Kidney tubule cell (primary cell): ENCODE measurements around the gene SLPI.

Source experiments
- DNase-seq: peaks from one replicate; pipeline ENCODE4 v3.0.0-alpha.2; 2018; ENCODE audit warnings: low spot score

The SLPI gene

DNA sequence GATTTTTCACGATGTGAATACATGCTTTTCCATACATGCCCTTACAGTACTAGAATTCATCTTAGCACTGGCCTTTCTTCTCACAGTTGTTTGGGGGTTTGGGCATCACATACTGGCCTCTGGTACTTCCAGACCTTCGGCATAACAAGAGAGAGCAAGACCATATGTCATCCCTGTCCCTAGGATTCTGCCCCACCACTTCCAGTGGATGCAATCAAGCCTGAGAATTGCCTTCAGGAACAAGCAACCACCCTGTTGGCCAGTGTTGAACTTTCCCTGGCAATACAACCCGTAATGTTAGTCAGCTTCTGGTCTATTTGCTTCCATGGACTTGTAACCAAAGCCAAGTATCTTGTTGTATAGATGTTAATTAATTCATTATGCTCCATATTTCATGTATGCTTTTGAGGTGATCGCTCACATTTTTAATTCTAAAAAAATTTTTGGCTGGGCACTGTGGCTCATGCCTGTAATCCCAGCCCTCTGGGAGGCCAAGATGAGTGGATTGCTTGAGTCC is 15.4 kb upstream of the SLPI start:
- no peak for DNase-seq

DNA sequence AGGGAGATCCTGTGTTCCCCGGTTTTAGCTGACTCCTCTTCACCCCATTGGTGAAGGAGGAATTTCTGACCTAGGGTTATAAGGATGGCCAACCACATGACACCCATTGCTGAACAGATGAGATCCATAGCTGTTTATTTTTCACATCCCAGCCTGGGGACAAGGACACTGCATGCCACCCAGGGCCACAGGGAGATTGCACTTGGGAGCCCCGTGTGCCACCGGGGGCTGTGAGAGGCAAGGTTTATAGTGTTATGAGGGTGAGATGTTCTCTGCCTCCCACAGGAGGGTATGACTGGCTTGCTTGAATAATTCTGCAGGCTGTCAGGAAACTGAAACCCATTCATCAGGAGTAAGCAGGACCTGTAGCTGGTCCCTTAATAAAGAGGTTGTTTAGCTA is 14.7 kb upstream of the SLPI start:
- no peak for DNase-seq

DNA sequence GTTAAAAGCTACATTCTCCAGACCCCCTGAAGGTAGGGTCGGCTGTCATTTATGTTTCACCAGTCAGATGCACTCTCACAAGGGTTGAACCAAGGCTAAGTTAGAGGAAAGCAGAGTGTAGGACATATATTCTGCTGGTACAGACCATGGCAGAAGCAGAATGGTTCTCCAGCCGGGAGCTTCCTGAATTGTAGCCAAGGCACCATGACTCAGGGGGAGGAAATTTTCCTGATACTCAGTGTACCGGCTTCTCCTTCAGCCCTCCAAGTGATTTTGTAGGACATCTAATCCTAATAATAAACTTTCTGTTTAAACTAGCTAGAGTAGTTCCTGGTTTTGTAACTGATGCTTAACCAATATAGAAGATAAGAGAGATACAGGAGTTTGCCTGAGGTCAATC is 14.2 kb upstream of the SLPI start:
- DNase-seq, result peak; percentile 29

DNA sequence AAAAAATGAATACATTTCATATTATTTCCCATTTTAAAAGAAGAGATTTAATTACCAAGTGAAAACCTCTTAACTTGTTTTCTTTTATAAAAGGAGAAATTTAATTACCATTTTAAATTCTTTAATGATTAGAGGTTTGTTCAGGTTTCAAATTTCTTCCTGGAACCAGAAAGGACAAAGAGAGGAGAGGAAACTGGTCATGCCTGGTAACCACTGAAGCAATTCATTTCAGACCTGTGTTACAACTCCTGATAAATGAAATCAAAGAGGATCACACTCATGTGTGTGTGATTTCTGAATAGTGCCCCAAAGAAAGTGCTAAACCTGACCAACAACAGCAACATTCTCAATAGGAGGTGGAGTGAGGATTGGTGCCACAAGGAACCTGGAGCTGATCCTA is 12.6 kb upstream of the SLPI start:
- DNase-seq, result peak; percentile 60

DNA sequence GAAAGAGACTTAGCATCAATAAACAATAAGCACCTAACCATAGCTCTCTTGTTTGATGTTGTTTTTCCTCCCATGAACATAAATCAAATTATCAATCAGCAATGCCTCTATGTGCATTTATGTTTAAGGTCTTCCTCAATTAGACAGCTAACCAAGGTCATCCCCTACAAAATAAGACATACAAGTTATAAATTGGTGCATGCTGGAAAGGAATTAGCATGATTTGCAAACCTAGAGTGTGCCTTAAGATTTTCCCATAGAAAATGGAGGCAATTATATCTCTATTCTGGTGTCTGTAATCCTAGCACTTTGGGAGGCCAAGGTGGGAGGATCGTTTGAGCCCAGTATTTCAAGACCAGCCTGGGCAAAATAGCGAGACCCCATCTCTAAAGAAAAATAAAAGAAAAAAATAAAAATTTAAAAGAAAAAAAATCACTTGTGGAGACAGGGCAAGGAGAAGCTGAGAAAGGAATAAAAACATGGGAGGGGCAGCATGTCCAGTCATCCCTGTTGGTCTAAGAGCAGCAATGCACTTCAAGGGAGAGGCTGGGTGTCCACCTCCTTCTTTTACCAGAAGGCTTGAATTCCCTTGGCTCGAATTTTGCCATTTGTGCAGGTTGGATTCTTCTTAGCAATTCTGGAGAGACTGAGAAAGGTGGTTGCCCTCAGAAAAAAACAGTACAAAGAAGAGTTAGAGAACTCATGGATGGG is 9.3 kb upstream of the SLPI start:
- DNase-seq, result no peak

DNA sequence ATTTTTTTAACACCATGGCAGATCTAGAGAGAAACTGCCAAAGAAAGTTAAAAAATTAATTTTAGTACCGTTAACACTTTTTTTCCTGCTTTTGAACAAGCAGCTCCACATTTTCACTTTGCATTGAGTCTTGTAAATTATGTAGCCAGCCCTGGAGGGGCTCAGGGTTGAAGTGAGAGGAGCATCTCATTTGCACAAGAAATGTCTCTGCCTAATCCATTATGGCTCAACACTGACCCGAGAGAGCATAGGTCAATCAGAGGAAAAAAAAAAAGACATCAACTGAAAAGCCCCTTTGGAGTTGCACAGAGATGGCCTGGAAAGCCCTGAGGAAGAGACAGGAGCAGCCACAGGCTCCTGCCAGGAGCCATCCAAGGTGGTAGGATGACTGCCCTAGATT is 4.3 kb upstream of the SLPI start:
- DNase-seq, result no peak

DNA sequence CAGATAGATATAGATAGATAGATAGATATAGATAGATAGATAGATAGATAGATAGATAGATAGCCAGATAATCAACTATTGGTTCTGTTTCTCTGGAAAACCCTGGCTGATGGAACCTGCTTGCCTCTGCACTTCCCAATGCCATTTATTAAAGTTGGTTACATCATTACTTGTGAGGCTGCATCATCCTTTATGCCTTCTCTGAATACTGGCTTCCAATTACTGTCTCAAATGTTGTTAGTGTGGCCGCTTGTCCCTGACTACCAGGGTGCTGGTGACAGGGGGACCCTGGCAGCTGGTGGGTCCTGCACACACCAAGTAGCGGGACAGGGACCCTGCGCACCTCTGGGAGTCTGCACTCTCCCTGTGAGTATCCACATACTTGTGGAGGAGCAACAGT is 3.9 kb upstream of the SLPI start:
- no peak for DNase-seq

DNA sequence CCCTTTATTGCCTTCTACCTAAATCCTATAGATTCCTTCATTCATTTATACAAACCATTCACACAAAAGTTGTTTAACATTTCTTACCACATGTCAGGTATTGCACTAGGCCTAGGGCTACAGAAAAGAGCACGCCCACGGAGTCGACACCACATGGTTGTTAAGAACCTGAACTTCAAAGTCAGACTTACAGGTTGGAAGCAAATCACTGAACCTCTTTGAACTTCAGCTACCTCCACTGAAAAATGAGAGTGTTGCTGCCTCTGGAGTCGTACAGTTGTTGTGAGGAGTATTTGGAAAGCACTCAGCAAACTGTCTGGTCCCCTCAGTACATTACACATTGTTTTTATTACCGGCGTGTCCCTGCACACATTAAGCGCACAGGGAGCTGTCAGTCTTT is 3.3 kb upstream of the SLPI start:
- no peak for DNase-seq

DNA sequence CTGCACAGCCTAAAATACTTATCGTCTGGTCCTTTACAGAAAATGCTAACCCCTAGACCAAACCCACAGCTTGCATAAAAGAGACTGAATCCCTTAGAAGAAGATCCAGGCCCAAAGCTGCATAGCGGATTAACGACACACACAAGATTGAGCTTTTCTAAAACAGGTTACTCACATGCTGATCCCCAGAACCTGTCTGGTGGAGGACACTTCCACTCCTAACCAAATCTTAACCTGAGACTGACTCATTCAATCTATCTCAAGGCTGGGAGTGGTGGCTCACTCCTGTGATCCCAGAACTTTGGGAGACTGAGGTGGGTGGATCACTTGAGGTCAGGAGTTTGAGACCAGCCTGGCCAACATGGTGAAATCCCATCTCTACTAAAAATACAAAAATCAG is 2.8 kb upstream of the SLPI start:
- DNase-seq, result no peak

DNA sequence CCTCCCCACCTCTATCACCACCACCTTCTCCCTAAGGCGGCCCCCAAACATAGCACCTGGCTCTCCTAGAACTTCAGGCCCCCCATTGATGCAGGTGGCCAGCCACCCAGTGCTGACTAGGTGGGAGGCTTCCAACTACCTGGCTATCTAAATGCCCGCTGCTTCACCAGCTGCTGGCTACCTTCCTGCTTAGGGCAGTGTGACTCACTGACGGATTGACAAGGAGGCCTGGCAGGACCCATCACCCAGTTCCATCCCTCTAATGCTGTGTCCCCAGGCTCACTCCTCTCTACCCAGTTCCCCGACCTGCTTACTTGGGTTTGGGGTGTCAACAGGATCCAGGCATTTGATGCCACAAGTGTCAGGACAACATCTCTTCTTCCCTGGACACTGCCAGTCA is 1.1 kb downstream of the SLPI start:
- DNase-seq, result no peak

DNA sequence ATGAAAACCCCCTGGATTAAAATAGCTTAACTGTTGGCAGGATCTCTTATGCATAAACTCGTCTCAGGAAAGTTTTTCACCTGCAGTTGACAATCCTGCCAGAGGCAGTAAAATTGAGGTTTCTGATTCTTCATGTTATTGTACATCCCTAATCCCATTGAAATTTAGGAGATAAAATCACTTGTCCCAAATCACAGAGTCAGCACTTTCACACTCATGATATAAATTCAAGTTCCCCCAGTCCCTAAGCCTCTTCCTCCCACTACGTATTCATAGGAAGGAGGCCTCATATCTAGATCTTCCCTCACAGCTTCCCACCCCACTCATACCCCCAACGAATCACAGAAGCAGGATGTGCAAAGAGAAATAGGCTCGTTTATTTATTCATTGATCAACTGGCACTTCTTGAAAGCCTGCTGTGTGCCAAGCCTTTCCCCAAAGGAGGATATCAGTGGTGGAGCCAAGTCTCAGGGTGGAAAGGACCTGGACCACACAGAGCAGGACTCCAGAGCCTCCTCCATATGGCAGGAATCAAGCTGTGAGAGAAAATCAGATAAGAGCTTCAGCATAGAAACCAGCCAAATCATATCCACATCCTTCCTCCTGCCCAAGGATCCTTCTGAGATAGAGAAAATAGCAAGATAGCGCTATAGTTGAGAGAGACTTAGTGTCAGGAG is 2.3 kb downstream of the SLPI start:
- no peak for DNase-seq

DNA sequence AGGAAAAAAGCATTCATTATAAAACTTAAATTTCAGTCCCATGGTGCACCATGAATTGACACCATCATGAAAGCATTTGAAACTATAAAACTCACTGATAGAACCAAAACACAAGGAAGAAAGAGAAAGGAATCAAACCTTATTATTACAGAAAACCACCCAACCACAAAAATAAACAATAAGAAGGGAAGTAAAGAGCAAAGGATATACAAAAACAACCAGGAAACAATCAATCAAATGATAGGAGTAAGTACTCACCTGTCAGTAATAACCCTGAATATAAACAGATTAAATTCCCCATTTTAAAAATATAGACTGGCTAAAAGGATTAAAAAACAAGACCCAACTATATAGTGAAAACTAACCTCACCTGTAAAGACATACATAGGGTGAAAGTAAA is 5.8 kb downstream of the SLPI start:
- DNase-seq, result no peak

DNA sequence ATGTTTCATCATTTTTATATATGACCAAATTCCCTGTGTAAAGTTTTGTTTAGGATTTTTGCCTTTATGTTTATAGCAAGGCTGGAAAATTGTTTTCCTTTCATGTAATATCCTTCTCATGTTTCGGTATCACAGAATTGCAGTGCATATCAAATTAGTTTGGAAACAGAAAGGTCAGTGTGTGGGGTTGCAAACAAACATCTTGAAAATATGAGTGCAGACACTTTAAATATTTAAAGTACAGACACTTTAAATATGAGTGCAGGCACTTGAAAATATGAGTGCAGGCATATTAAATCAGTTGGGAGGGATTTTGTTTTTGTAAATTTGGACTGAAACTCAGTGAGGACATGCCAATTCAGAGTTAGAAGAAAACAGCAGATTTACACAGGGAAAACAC is 6.5 kb downstream of the SLPI start:
- no peak for DNase-seq

DNA sequence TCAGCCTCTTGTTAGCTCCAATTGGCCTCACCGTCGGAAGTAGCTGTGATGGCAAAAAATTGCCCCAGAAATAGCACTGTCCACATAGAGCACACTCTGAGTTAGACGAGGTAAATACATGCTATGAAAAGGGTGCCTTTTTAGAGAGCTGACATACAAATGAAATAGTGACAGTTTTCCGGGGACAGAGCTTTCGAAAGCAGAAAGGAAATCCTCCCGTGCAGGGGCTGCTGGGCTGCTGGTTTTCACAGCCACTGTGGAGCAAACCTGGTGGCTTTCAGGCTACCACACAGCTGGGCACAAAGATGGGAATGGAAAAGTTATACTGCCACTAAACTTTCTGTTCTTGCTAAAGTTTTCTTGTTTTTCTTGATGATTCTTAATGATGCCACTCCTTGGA is 8.3 kb downstream of the SLPI start:
- DNase-seq, result no peak

DNA sequence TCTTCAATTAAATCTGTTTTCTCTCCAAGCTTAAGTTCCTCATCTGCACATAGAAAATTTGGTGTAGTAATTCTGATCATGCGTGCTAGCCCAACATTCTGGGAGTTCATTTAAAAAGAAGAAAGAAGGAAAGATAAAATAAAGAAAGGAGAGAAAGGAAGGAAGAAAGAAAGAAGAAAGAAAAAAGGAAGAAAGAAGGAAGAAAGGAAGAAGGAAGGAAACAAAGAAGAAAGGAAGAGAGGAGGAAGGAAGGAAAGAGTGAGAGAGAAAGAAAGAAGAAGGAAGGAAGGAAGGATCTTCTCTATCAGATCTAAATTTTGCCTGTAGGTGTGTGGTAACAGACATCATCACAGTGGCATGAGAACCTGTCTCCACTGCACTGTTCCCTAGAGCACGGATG is 16.2 kb downstream of the SLPI start:
- no peak for DNase-seq

DNA sequence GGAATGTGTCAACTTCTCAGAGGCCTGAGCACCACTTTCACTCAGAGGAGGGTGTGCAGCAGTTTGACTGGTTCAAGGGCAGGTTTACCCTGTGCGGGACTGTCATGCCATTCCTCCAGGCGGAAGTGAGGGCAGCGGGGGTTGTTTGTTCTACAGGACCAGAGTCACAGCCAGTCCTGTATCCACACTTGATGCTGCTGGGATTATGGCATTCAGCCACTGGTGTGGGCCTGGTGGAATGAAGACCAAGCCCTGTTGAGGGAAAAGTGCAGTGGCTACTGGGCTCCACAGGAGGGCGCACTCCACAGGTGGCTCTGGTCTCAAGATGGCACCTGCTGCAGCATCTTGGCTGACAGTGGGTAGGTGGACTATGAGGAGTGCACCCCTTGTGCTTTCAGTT is 18.4 kb downstream of the SLPI start:
- DNase-seq, result peak; percentile 20

DNA sequence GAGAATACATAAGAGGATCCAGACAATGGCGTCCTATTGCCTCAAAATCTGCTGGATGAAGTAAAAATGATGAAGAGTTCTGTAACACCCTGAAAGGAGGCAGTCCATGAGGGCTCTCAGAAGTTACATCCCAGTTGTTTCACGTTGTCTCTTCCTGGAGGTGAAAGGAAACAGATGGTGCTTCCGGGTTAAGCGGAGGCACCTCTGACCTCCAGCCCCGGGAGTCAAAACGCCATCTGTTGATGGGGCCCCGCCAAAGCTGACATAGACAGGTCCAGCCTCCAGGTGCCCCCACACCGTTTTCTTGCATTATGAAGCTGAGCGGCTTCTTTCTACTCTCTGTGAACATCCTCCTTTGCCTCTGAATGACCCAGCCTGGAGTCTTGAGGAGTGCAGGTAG is 23.7 kb downstream of the SLPI start:
- no peak for DNase-seq

DNA sequence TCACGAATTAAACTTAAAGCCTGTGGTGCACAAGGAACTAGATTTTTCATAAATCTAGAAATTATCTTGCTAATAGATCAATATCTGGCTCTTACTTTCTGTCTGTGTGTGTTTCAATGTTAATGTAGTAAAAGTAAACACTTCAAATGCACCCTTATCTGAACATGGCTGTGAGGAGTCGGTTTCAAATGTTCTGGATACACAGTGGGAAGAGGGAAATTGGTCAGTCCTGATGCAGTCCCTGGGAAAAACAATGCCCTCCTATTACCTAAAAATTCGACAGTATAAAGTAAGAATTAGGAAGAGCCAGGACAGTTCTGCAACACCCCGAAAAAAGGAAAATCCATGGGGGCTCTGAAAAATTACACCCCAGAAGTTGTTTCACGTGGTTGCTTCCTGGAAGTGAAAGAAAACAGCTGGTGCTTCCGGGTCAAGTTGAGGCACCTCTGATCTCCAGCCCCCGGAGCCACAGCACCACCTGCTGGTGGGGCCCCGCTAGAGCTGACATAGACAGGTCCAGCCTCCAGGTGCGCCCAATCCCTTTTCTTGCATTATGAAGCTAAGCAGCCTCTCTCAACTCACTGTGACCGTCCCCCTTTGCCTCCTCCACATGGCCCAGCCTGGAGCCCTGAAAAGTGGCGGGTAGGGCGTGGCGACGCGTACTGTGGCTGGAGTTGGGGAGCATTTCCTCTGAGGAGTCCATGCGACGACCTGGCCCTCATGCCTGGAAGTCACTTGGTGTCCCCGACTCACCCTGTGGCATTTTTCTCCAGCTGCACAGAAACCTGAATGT is 24.9 kb downstream of the SLPI start:
- peak; percentile 54 for DNase-seq

DNA sequence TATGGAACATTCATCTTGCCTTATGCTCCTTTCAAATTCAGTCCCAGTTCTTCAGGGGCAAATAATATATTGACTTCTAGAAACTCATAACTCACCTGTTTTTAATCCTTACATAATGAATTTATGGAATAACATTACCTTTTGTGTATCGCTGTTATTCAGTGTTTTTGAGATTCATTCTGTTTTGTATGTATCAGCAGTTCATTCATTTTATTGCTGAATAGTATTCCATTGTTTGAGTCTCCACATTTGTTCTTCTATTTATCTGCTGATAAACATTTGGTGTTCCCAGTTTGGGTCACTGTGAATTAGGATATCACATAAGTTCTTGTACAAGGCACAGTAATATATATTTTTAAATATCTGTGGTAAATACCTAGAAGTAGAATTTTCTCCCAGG is 28.1 kb downstream of the SLPI start:
- no peak for DNase-seq

DNA sequence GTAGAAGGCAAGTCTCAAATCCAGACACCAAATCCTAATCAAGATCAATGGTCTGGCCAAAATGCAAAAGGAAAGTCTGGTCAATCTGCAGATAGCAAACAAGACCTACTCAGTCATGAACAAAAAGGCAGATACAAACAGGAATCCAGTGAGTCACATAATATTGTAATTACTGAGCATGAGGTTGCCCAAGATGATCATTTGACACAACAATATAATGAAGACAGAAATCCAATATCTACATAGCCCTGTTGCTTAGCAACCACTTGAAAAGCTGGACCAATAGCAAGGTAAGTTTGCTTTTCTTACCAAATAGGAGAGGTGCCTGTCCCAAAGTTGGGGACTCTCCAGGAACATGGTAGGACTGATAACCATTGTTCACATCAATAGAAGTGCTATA is 31.2 kb downstream of the SLPI start:
- no peak for DNase-seq

DNA sequence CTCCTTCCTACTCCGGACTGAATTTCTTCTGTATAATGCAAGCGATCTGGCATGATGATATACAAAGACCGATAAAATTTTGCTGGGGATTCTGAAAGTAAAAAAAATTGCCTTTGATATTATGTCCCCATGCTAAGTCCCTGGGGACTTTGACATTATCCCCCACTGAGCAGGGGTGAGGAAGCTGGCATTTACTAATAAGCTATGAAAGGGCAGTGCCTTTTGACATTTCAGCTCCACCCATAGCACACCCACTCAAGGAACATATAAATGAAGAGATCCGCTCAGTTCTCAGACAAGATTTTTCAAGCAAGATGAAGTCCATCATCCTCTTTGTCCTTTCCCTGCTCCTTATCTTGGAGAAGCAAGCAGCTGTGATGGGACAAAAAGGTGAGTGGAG is 33.3 kb downstream of the SLPI start, which contains the start of gene SEMG2:
TSS of gene SEMG2 (plus strand) at position 298 of the 400 bp plus-strand sequence. CDS start at position 315, 17 bp downstream.
- DNase-seq, result no peak

DNA sequence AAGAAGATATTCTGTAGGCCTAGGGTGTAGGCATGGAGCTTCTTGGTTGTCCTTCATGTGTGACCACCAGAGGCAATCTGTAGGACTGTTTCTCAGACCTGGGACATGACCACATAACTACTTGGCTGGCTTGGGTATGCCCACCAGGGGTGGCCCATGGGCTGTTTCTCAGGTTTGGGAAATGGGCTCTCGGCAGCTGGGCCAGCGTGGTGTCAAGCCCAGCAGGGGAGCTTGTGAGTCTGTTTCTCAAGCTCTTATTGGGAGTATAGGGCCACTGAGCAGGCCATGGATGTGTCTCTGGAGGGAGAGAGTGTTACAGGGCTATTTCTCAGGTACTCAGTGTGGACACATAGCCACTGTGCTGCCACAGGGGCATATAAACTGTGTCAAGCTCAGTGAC is 35.7 kb downstream of the SLPI start:
- no peak for DNase-seq

DNA sequence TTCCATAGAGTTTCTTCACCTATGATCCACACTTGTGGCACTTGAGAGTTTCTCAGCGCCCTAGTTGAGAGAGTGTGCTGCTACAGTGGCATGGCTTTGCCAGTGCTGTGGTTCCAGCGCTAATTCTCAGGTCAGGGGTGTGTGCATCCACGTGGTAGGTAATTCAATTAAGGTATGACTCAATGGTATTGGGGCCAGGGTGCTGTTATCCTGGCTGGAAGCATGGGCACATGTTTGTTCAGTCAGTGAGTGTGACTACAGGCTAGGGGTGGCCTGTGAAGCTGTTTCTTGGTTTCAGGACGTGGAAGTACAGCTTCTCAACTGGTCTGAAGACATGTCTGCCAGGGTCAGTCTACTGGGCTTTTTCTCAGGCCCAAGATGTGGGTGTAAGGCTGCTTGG is 36.2 kb downstream of the SLPI start:
- DNase-seq, result peak; percentile 23
